Measurements from ENCODE around the gene PILRA. TPM values are rescaled to one million over a fixed set of nuclear protein-coding genes. Genes with fewer than 3 reads are reported as not detected.

PILRA gene
- total RNA-seq, 1 experiment from 2014 or later: 3.2 TPM

- H2BK15ac ChIP-seq (ENCODE audit: low read depth, low read length): no peak within 1 kb of the TSS
- Mint-ChIP-seq H3K4me1 (peaks cover 28% of the 10 kb centered on the region in 2 experiments), H3K4me3 (peak within 1 kb of the TSS; percentile 95 to 98), H3K36me3 (ENCODE audit: insufficient read depth in 1 of 3, low read depth in 3 of 3) (peaks cover 21 to 30% (median 24%) of the 10 kb centered on the region in 3 experiments), H3K27ac (peak within 1 kb of the TSS; percentile 100), H3K27me3 (ENCODE audit: low read depth) (peaks cover 25% of the 10 kb centered on the region), H3K9me3 (peaks cover 4 to 14% of the 10 kb centered on the region in 2 experiments; a peak in 3 of 5 replicates)
- H3K23ac ChIP-seq (ENCODE audit: insufficient read length, low read depth, low read length): no peak within 1 kb of the TSS
- H3K4ac ChIP-seq (ENCODE audit: low read depth, low read length): no peak within 1 kb of the TSS; the same call in 1 of the 2 replicates
- no peaks in the 10 kb centered on the region for H4K20me1 ChIP-seq (ENCODE audit: control insufficient read depth, insufficient read depth, insufficient read length)
- H3K9ac ChIP-seq (ENCODE audit: extremely low read depth, insufficient read length, low read length): peak within 1 kb of the TSS; percentile 86
- no peak within 1 kb of the TSS for H4K91ac ChIP-seq (ENCODE audit: insufficient read length, low read depth, low read length)
- no peak within 1 kb of the TSS for H4K8ac ChIP-seq (replicated peaks; ENCODE audit: insufficient read length, low read depth, low read length)
- no peak within 1 kb of the TSS for H2BK5ac ChIP-seq (ENCODE audit: insufficient read length, low read length)
- H2BK120ac ChIP-seq (ENCODE audit: low read depth, low read length, poor library complexity, severe bottlenecking): no peak within 1 kb of the TSS
- no peak within 1 kb of the TSS for H3T11ph ChIP-seq (ENCODE audit: low read length)
- peak within 1 kb of the TSS; percentile 97 for H3K18ac ChIP-seq (ENCODE audit: insufficient read length, low read depth, low read length)
- H3K4me2 ChIP-seq (ENCODE audit: insufficient read depth, insufficient read length, low read length): peak within 1 kb of the TSS; percentile 68
- H3K14ac ChIP-seq (ENCODE audit: insufficient read depth, low read length): peak within 1 kb of the TSS; percentile 95
- H3K79me2 ChIP-seq (ENCODE audit: insufficient read depth, low read length): no peaks in the 10 kb centered on the region; the same call in 1 of the 2 replicates
- DNase-seq: peak; percentile 96
- peak within 1 kb of the TSS; percentile 68 for H3K27ac ChIP-seq (ENCODE audit: insufficient read length, low read depth, low read length)
- peaks cover 3% of the 10 kb centered on the region for H3K79me1 ChIP-seq (ENCODE audit: insufficient read depth, low read depth, low read length, poor library complexity, severe bottlenecking)
- H2BK12ac ChIP-seq (ENCODE audit: insufficient read length, low read depth, low read length): no peak within 1 kb of the TSS
- H2AFZ ChIP-seq (ENCODE audit: low read length): no peak within 1 kb of the TSS
- no peaks in the 10 kb centered on the region for H3K9me3 ChIP-seq (ENCODE audit: control insufficient read depth, low read depth, low read length)
- no peak within 1 kb of the TSS for H4K5ac ChIP-seq (ENCODE audit: insufficient read length, low read depth, low read length)
- no peak within 1 kb of the TSS for H2BK20ac ChIP-seq (ENCODE audit: low read depth, low read length, poor library complexity, severe bottlenecking)
- no CpG with 5 or more reads among the region's 66 CpGs for WGBS (ENCODE audit: extremely low coverage, insufficient read length, low lambda C conversion rate)
- no peaks in the 10 kb centered on the region for H3K4me1 ChIP-seq (ENCODE audit: insufficient read depth, low read length)
- no peak within 1 kb of the TSS for H2AK5ac ChIP-seq (ENCODE audit: insufficient read length, low read length)
- no peaks in the 10 kb centered on the region for H3K27me3 ChIP-seq (ENCODE audit: insufficient read depth, low read length)
- no peak for TF ChIP-seq CTCF (conservative IDR thresholded peaks at IDR 0.05)
- no peak within 1 kb of the TSS for H3K56ac ChIP-seq (ENCODE audit: insufficient read length, low read depth, low read length)
- peaks cover 4% of the 10 kb centered on the region for H3K23me2 ChIP-seq (ENCODE audit: insufficient read length, low read depth, low read length, poor library complexity, severe bottlenecking)
Measured at GRCh38 chr7:100428199-100428966, 55.1 kb downstream of the PILRA start, which contains the start of gene ZCWPW1. ZCWPW1 (minus strand) TSS chr7:100428703; CDS start chr7:100420649, 8,054 bp downstream.

All from H9 (cell line).